K562 (cell line): ENCODE measurements around the gene FOXO3. TPM values are rescaled to one million over a fixed set of nuclear protein-coding genes. Genes with fewer than 3 reads are reported as not detected.

ENCODE experiments used
- ELK1 ChIP-seq: sonication (generic); formaldehyde crosslinking; IDR thresholded peaks from 2 replicates; pipeline ENCODE4 v1.8.1; 2022; ENCODE audit warnings: missing genetic modification reagents
- MCM3 ChIP-seq: fragments of 450-650 bp; IDR thresholded peaks from 2 replicates; pipeline ENCODE4 v1.6.1; 2016
- MTF1 ChIP-seq: fragments of 250-450 bp; sonication (Bioruptor Pico); IDR thresholded peaks from 2 replicates; pipeline ENCODE4 v1.9.0; 2021; ENCODE audit warnings: moderate library complexity, mild to moderate bottlenecking, inconsistent platforms, borderline replicate concordance
- RBM14 ChIP-seq: fragments of 200-400 bp; formaldehyde crosslinking; IDR thresholded peaks from 2 replicates; pipeline ENCODE4 v1.6.1; 2018; ENCODE audit warnings: low read depth, mild to moderate bottlenecking, low read length, moderate library complexity, borderline replicate concordance; ENCODE audit not compliant: insufficient read depth
- RBM39 ChIP-seq: fragments of 200-400 bp; formaldehyde crosslinking; optimal IDR thresholded peaks from 2 replicates; pipeline ENCODE3; 2018; ENCODE audit warnings: low read depth, low read length
- ZNF146 ChIP-seq: IDR thresholded peaks from one replicate; pipeline ENCODE4 v1.6.1; 2018; ENCODE audit warnings: missing compliant biosample characterization; ENCODE audit not compliant: unreplicated experiment
- ZNF197 ChIP-seq: fragments of 200-800 bp; sonication (Bioruptor generic); IDR thresholded peaks from 2 replicates; pipeline ENCODE4 v1.6.1; 2016; ENCODE audit warnings: low read depth, missing genetic modification characterization, missing compliant biosample characterization
- ZNF395 ChIP-seq: fragments of 200-800 bp; sonication (Bioruptor generic); IDR thresholded peaks from 2 replicates; pipeline ENCODE4 v1.6.1; 2017; ENCODE audit warnings: missing genetic modification characterization, missing compliant biosample characterization
- ZNF449 ChIP-seq: fragments of 250-450 bp; sonication (Bioruptor Pico); IDR thresholded peaks from 2 replicates; pipeline ENCODE4 v1.8.0; 2022; ENCODE audit warnings: moderate library complexity, mild to moderate bottlenecking, inconsistent platforms
- polyA plus RNA-seq, 8 experiments: library from polyadenylated mRNA; depleted of rRNA in 4 of 8; stranded (reverse) in 5 of 8; unstranded in 3 of 8; fragments of >200 nt; fragmentation: Nextera tagmentation in 2 of 8; fragmentation: Illumina TruSeq in 1 of 8; extraction: Ambion mirVana in 2 of 8; extraction: Trizol in 1 of 8; gene quantifications; 2 replicates each; pipeline versions ENCODE4 v1.2.1 to v1.2.3, GENCODE V29; 2011 to 2014; ENCODE audit warnings: inconsistent platforms in 1 of 8, missing spikeins in 1 of 8
- total RNA-seq, 7 experiments: library from RNA; depleted of rRNA in 6 of 7; stranded (reverse); fragments of >200 nt in 6 of 7; fragmentation: Illumina TruSeq in 2 of 7; extraction: Trizol in 2 of 7; gene quantifications; 2 replicates each; pipeline versions ENCODE4 v1.2.1 to v1.2.3, GENCODE V29; 2011 to 2021; ENCODE audit warnings: low replicate concordance in 1 of 7
- TF ChIP-seq, protein P1 (sequence below), 3 experiments: IDR thresholded peaks in 2 of 3; conservative IDR thresholded peaks in 1 of 3; 2 replicates each; pipeline ENCODE4 v1.5.1; 2011 to 2012; ENCODE audit warnings: low read length in 3 of 3, mild to moderate bottlenecking in 3 of 3, control low read depth in 2 of 3, improper control_type of control experiment in 1 of 3, inconsistent platforms in 1 of 3, low read depth in 1 of 3, mixed read lengths in 1 of 3, moderate library complexity in 1 of 3; ENCODE audit not compliant: insufficient read depth in 2 of 3
- TF ChIP-seq, protein P2 (sequence below): sonication (generic); formaldehyde crosslinking; IDR thresholded peaks from 2 replicates; pipeline ENCODE4 v1.8.0; 2022; ENCODE audit warnings: missing genetic modification reagents, mild to moderate bottlenecking, borderline replicate concordance
- TF ChIP-seq, protein P3 (sequence below): sonication (generic); formaldehyde crosslinking; IDR thresholded peaks from 2 replicates; pipeline ENCODE4 v1.8.0; 2023; ENCODE audit warnings: missing genetic modification reagents, mild to moderate bottlenecking, borderline replicate concordance

FOXO3 gene
- total and polyA plus RNA-seq, 9 of the 15 experiments (the other 6 are each of a cell fraction or from before 2014, with no cell fraction given) = 3.0 to 14.6 (median 6.0) TPM

DNA sequence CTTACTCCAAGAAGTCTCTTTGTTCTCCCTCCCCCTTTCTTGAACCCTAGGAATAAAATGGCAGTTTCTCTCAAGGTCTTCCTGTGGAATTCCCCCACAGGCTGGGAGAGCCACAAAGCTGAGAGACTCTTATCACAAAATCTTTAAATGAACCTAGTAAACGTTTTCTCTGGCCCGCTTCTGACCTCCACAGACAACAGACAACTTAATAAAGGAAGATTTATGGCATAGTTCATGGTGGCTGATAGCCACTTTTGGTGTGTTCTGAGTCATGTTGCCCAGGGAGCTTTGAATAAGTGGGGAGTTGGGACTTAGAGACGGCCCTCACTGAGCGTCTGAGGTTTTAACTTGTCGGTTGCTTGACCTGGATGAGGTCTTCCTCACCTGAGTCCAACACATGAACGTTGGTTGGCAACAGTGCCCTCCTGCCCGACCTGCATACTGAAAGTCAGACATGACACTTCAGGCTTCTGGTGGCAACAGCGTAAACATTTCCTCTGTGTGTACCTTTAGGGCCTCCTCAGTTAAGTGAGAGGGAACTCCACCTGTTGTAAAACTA lies 124.1 kb downstream of the FOXO3 start (continued):
- TF ChIP-seq, protein P1, sequence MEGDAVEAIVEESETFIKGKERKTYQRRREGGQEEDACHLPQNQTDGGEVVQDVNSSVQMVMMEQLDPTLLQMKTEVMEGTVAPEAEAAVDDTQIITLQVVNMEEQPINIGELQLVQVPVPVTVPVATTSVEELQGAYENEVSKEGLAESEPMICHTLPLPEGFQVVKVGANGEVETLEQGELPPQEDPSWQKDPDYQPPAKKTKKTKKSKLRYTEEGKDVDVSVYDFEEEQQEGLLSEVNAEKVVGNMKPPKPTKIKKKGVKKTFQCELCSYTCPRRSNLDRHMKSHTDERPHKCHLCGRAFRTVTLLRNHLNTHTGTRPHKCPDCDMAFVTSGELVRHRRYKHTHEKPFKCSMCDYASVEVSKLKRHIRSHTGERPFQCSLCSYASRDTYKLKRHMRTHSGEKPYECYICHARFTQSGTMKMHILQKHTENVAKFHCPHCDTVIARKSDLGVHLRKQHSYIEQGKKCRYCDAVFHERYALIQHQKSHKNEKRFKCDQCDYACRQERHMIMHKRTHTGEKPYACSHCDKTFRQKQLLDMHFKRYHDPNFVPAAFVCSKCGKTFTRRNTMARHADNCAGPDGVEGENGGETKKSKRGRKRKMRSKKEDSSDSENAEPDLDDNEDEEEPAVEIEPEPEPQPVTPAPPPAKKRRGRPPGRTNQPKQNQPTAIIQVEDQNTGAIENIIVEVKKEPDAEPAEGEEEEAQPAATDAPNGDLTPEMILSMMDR (IDR thresholded peaks at IDR 0.05 in 2 of 3, conservative IDR thresholded peaks at IDR 0.05 in 1 of 3; ENCODE audit: insufficient read depth in 2 of 3, low read depth in 1 of 3, low read length in 3 of 3) = no peak
- TF ChIP-seq, protein P2, sequence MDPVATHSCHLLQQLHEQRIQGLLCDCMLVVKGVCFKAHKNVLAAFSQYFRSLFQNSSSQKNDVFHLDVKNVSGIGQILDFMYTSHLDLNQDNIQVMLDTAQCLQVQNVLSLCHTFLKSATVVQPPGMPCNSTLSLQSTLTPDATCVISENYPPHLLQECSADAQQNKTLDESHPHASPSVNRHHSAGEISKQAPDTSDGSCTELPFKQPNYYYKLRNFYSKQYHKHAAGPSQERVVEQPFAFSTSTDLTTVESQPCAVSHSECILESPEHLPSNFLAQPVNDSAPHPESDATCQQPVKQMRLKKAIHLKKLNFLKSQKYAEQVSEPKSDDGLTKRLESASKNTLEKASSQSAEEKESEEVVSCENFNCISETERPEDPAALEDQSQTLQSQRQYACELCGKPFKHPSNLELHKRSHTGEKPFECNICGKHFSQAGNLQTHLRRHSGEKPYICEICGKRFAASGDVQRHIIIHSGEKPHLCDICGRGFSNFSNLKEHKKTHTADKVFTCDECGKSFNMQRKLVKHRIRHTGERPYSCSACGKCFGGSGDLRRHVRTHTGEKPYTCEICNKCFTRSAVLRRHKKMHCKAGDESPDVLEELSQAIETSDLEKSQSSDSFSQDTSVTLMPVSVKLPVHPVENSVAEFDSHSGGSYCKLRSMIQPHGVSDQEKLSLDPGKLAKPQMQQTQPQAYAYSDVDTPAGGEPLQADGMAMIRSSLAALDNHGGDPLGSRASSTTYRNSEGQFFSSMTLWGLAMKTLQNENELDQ (CRISPR knock-in tag) = no peak
- TF ChIP-seq ZNF395 (CRISPR knock-in tag) (no peak), ZNF146 (CRISPR knock-in tag) (no peak), ZNF449 (CRISPR knock-in tag) (no peak), ELK1 (CRISPR knock-in tag) (no peak), ZNF197 (CRISPR knock-in tag) (no peak), MTF1 (no peak), RBM14 (no peak), RBM39 (no peak), MCM3 (no peak)
- TF ChIP-seq, protein P3, sequence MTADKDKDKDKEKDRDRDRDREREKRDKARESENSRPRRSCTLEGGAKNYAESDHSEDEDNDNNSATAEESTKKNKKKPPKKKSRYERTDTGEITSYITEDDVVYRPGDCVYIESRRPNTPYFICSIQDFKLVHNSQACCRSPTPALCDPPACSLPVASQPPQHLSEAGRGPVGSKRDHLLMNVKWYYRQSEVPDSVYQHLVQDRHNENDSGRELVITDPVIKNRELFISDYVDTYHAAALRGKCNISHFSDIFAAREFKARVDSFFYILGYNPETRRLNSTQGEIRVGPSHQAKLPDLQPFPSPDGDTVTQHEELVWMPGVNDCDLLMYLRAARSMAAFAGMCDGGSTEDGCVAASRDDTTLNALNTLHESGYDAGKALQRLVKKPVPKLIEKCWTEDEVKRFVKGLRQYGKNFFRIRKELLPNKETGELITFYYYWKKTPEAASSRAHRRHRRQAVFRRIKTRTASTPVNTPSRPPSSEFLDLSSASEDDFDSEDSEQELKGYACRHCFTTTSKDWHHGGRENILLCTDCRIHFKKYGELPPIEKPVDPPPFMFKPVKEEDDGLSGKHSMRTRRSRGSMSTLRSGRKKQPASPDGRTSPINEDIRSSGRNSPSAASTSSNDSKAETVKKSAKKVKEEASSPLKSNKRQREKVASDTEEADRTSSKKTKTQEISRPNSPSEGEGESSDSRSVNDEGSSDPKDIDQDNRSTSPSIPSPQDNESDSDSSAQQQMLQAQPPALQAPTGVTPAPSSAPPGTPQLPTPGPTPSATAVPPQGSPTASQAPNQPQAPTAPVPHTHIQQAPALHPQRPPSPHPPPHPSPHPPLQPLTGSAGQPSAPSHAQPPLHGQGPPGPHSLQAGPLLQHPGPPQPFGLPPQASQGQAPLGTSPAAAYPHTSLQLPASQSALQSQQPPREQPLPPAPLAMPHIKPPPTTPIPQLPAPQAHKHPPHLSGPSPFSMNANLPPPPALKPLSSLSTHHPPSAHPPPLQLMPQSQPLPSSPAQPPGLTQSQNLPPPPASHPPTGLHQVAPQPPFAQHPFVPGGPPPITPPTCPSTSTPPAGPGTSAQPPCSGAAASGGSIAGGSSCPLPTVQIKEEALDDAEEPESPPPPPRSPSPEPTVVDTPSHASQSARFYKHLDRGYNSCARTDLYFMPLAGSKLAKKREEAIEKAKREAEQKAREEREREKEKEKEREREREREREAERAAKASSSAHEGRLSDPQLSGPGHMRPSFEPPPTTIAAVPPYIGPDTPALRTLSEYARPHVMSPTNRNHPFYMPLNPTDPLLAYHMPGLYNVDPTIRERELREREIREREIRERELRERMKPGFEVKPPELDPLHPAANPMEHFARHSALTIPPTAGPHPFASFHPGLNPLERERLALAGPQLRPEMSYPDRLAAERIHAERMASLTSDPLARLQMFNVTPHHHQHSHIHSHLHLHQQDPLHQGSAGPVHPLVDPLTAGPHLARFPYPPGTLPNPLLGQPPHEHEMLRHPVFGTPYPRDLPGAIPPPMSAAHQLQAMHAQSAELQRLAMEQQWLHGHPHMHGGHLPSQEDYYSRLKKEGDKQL (CRISPR knock-in tag) = no peak
